HG03108 (cell line): Measurements from ENCODE around the gene METRNL.

Experiments used
- ATAC-seq: cut with Tn5 transposase; IDR thresholded peaks from one replicate; pipeline ENCODE4 v1.9.1; 2021; ENCODE audit warnings: moderate library complexity; ENCODE audit not compliant: unreplicated experiment

The METRNL gene

GRCh38 chr17:83103943-83104311 is 24.5 kb downstream of the METRNL start:
- ATAC-seq, result no peak

- ATAC-seq, result no peak
Observed at GRCh38 chr17:83104577-83105505, 25.4 kb downstream of the METRNL start.

GRCh38 chr17:83105512-83105911 is 26.1 kb downstream of the METRNL start:
- ATAC-seq, result no peak

- ATAC-seq, result no peak
Observed at GRCh38 chr17:83106056-83106588, 26.7 kb downstream of the METRNL start.

- ATAC-seq, result no peak
Observed at GRCh38 chr17:83106913-83107655, 27.7 kb downstream of the METRNL start.

GRCh38 chr17:83107656-83108048 is 28.2 kb downstream of the METRNL start:
- ATAC-seq, result no peak

- no peak for ATAC-seq
Observed at GRCh38 chr17:83108709-83109108, 29.3 kb downstream of the METRNL start.

GRCh38 chr17:83109386-83109785 is 30.0 kb downstream of the METRNL start:
- no peak for ATAC-seq

- no peak for ATAC-seq
Observed at GRCh38 chr17:83109793-83110645, 30.6 kb downstream of the METRNL start.

- no peak for ATAC-seq
Observed at GRCh38 chr17:83110735-83111134, 31.3 kb downstream of the METRNL start.

- no peak for ATAC-seq
Observed at GRCh38 chr17:83111516-83112282, 32.3 kb downstream of the METRNL start.

GRCh38 chr17:83113381-83113780 is 34.0 kb downstream of the METRNL start:
- ATAC-seq, result no peak

GRCh38 chr17:83113792-83114191 is 34.4 kb downstream of the METRNL start:
- no peak for ATAC-seq

GRCh38 chr17:83114706-83115105 is 35.3 kb downstream of the METRNL start:
- no peak for ATAC-seq

GRCh38 chr17:83115202-83115651 is 35.8 kb downstream of the METRNL start:
- no peak for ATAC-seq

- ATAC-seq, result no peak
Observed at GRCh38 chr17:83115832-83116231, 36.4 kb downstream of the METRNL start.

GRCh38 chr17:83116311-83116771 is 36.9 kb downstream of the METRNL start:
- ATAC-seq, result no peak

GRCh38 chr17:83116783-83117555 is 37.6 kb downstream of the METRNL start:
- ATAC-seq, result no peak

GRCh38 chr17:83117583-83117982 is 38.2 kb downstream of the METRNL start:
- no peak for ATAC-seq
